Measurements from ENCODE around the gene TMEM59L. TPM values are rescaled to one million over a fixed set of nuclear protein-coding genes. Genes with fewer than 3 reads are reported as not detected.
A peak's percentile ranks its signal among the peaks of the same experiment; 100 is the strongest.

Gene TMEM59L
- total and polyA plus RNA-seq, 2 of the 13 experiments (the other 11 are each of a cell fraction or from before 2014, with no cell fraction given): 0.97 to 5.5 TPM

- TF ChIP-seq AKNA (CRISPR knock-in tag; IDR thresholded peaks at IDR 0.05; ENCODE audit: borderline replicate concordance) (no peak), ZNF747 (CRISPR knock-in tag; IDR thresholded peaks at IDR 0.05; ENCODE audit: borderline replicate concordance) (peak; percentile 65; the same call in 1 of the 2 replicates), HOXA3 (CRISPR knock-in tag; IDR thresholded peaks at IDR 0.05) (peak; percentile 88), HIVEP1 (CRISPR knock-in tag; IDR thresholded peaks at IDR 0.05) (no peak), MED13 (CRISPR knock-in tag; IDR thresholded peaks at IDR 0.05) (0 out of 2 replicates have a peak, but pooled peaks have one; percentile 16), SMARCC2 (IDR thresholded peaks at IDR 0.05) (no peak), ZBTB20 (CRISPR knock-in tag; IDR thresholded peaks at IDR 0.05; ENCODE audit: borderline replicate concordance, low read depth) (no peak), ZNF180 (CRISPR knock-in tag; IDR thresholded peaks at IDR 0.05; ENCODE audit: borderline replicate concordance, low read depth) (no peak), ZFP36L2 (CRISPR knock-in tag; IDR thresholded peaks at IDR 0.05) (no peak), ZNF709 (CRISPR knock-in tag; IDR thresholded peaks at IDR 0.05) (no peak), ZSCAN21 (CRISPR knock-in tag; IDR thresholded peaks at IDR 0.05; ENCODE audit: borderline replicate concordance) (no peak), ZNF550 (CRISPR knock-in tag; IDR thresholded peaks at IDR 0.05; ENCODE audit: borderline replicate concordance) (no peak), KLF11 (CRISPR knock-in tag; IDR thresholded peaks at IDR 0.05) (no peak), SSRP1 (CRISPR knock-in tag; IDR thresholded peaks at IDR 0.05) (peak; percentile 83; the same call in 1 of the 2 replicates), MTA1 (CRISPR knock-in tag; IDR thresholded peaks at IDR 0.05; ENCODE audit: borderline replicate concordance) (peak; percentile 87; the same call in 1 of the 2 replicates), RNF2 (conservative IDR thresholded peaks at IDR 0.05; ENCODE audit: low read depth) (peak; percentile 26; the same call in 1 of the 2 replicates), ZNF672 (CRISPR knock-in tag; IDR thresholded peaks at IDR 0.05) (no peak), ISL2 (CRISPR knock-in tag; IDR thresholded peaks at IDR 0.05) (peak; percentile 30)
- TF ChIP-seq, protein P1, sequence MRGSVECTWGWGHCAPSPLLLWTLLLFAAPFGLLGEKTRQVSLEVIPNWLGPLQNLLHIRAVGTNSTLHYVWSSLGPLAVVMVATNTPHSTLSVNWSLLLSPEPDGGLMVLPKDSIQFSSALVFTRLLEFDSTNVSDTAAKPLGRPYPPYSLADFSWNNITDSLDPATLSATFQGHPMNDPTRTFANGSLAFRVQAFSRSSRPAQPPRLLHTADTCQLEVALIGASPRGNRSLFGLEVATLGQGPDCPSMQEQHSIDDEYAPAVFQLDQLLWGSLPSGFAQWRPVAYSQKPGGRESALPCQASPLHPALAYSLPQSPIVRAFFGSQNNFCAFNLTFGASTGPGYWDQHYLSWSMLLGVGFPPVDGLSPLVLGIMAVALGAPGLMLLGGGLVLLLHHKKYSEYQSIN (CRISPR knock-in tag; IDR thresholded peaks at IDR 0.05; ENCODE audit: borderline replicate concordance): no peak
- TF ChIP-seq, protein P2, sequence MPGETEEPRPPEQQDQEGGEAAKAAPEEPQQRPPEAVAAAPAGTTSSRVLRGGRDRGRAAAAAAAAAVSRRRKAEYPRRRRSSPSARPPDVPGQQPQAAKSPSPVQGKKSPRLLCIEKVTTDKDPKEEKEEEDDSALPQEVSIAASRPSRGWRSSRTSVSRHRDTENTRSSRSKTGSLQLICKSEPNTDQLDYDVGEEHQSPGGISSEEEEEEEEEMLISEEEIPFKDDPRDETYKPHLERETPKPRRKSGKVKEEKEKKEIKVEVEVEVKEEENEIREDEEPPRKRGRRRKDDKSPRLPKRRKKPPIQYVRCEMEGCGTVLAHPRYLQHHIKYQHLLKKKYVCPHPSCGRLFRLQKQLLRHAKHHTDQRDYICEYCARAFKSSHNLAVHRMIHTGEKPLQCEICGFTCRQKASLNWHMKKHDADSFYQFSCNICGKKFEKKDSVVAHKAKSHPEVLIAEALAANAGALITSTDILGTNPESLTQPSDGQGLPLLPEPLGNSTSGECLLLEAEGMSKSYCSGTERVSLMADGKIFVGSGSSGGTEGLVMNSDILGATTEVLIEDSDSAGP (CRISPR knock-in tag; IDR thresholded peaks at IDR 0.05; ENCODE audit: borderline replicate concordance): peak; percentile 90
Measured at GRCh38 chr19:18588611-18589379, 23.9 kb upstream of the TMEM59L start, which contains the start of gene REX1BD (continued).
